Left ventricle myocardium inferior (tissue), 1 donor: ENCODE data around the gene ANP32A. TPM values are rescaled to one million over a fixed set of nuclear protein-coding genes. Genes with fewer than 3 reads are reported as not detected.
A peak's percentile ranks its signal among the peaks of the same experiment; 100 is the strongest.

ENCODE experiments used
- DNase-seq: peaks from one replicate; pipeline ENCODE4 v3.0.0-alpha.2; 2020
- H3K27ac ChIP-seq: fragments of 200-600 bp; replicated peaks from 2 replicates; pipeline ENCODE4 v1.8.0; 2021
- H3K27me3 ChIP-seq: fragments of 200-600 bp; 2 replicates; pipeline ENCODE4 v1.8.0; 2021; ENCODE audit warnings: low read depth
- H3K36me3 ChIP-seq: fragments of 200-600 bp; 2 replicates; pipeline ENCODE4 v1.8.0; 2021
- H3K4me1 ChIP-seq: fragments of 200-600 bp; 2 replicates; pipeline ENCODE4 v1.8.0; 2021
- H3K4me3 ChIP-seq: fragments of 200-600 bp; 2 replicates; pipeline ENCODE4 v1.8.0; 2021; ENCODE audit warnings: mild to moderate bottlenecking, moderate library complexity
- H3K9me3 ChIP-seq: fragments of 200-600 bp; replicated peaks from 2 replicates; pipeline ENCODE4 v1.8.0; 2021
- CTCF ChIP-seq: fragments of 200-600 bp; IDR thresholded peaks from 2 replicates; pipeline ENCODE4 v1.8.0; 2021; ENCODE audit warnings: antibody characterized with exemption, mild to moderate bottlenecking, borderline replicate concordance
- intact Hi-C: fragments of 100-400 bp; cut with micrococcal nuclease; formaldehyde crosslinking; loops from one replicate; pipeline ENCODE4 v1.11.0; 2022
- total RNA-seq: library from RNA; stranded (reverse); fragmentation: NEBNext Ultra II Directional; extraction: Animal tissue kit (Norgen Biotek cat#: 25700); gene quantifications from one replicate; pipeline ENCODE4 v1.2.1, GENCODE V29; 2021
- donor health status: DM: no; HTN: yes; CAD: no; lungs with severe emphysema.

The ANP32A gene
- total RNA-seq, 1 donor from 2014 or later, result 150 TPM

GRCh38 chr15:68801572-68802148, 19.0 kb downstream of the ANP32A start:
- Histone ChIP-seq H3K9me3 (no peaks in the 10 kb centered on the region), H3K4me3 (no peak overlapping the region), H3K4me1 (peaks cover 89% of the 10 kb centered on the region), H3K27me3 (no peaks in the 10 kb centered on the region), H3K36me3 (no peaks in the 10 kb centered on the region), H3K27ac (peak overlapping the region; percentile 7)
- no peak for TF ChIP-seq CTCF
- no peak for DNase-seq
- intact Hi-C loops, result no loop called here

- no peak overlapping the region for H3K4me3 ChIP-seq
- TF ChIP-seq CTCF, result no peak
- H3K4me1 ChIP-seq, result peaks cover 89% of the 10 kb centered on the region
- H3K27me3 ChIP-seq, result no peaks in the 10 kb centered on the region
- intact Hi-C loops, result no loop called here
- no peaks in the 10 kb centered on the region for H3K36me3 ChIP-seq
- DNase-seq, result no peak
- peak overlapping the region; percentile 7 for H3K27ac ChIP-seq
- H3K9me3 ChIP-seq, result no peaks in the 10 kb centered on the region
These were observed 19.8 kb downstream of the ANP32A start for GRCh38 chr15:68800875-68801274.

- Histone ChIP-seq H3K4me3 (peak overlapping the region; percentile 9), H3K27ac (peak overlapping the region; percentile 79), H3K4me1 (peaks cover 98% of the 10 kb centered on the region), H3K27me3 (no peaks in the 10 kb centered on the region), H3K36me3 (no peaks in the 10 kb centered on the region), H3K9me3 (no peaks in the 10 kb centered on the region)
- no peak for DNase-seq
- intact Hi-C loops, result no loop called here
- TF ChIP-seq CTCF, result no peak
These were observed 22.2 kb downstream of the ANP32A start for GRCh38 chr15:68798346-68799094.

- Histone ChIP-seq H3K4me3 (peak overlapping the region; percentile 9), H3K4me1 (peaks cover 98% of the 10 kb centered on the region), H3K27me3 (no peaks in the 10 kb centered on the region), H3K9me3 (no peaks in the 10 kb centered on the region), H3K27ac (peak overlapping the region; percentile 79), H3K36me3 (no peaks in the 10 kb centered on the region)
- intact Hi-C loops, result no loop called here
- peak; percentile 55 for DNase-seq
- TF ChIP-seq CTCF, result no peak
These were observed 22.9 kb downstream of the ANP32A start for GRCh38 chr15:68797599-68798345.

- Histone ChIP-seq H3K27ac (peak overlapping the region; percentile 79), H3K4me1 (peaks cover 98% of the 10 kb centered on the region), H3K9me3 (no peaks in the 10 kb centered on the region), H3K36me3 (no peaks in the 10 kb centered on the region), H3K4me3 (no peak overlapping the region), H3K27me3 (no peaks in the 10 kb centered on the region)
- TF ChIP-seq CTCF, result no peak
- intact Hi-C loops, result no loop called here
- DNase-seq, result no peak
These were observed 23.5 kb downstream of the ANP32A start for GRCh38 chr15:68797191-68797590.
